Muscle of arm (tissue), 12 donors: ENCODE data around the gene LCE3D. TPM values are rescaled to one million over a fixed set of nuclear protein-coding genes. Genes with fewer than 3 reads are reported as not detected.

Experiments
- polyA plus RNA-seq, 12 donors: library from polyadenylated mRNA; unstranded; fragments of 120-200 nt; gene quantifications; one replicate each; pipeline ENCODE4 v1.2.1, GENCODE V29; 2013; ENCODE audit not compliant: insufficient read length in 12 of 12

The LCE3D gene
- polyA plus RNA-seq, 12 donors = not detected

Other genes starting within 250 kb of the LCE3D start
- gene FLG2, start 220.5 kb downstream of the LCE3D start, polyA plus RNA-seq = under 1 TPM in 8 of 12 donors, not detected in 4; 0.03 to 0.17 (median 0.05) TPM
- gene CRNN, start 166.3 kb downstream of the LCE3D start, polyA plus RNA-seq = not detected
- gene LCE5A, start 69.7 kb downstream of the LCE3D start, polyA plus RNA-seq = not detected
- gene CRCT1, start 66.0 kb downstream of the LCE3D start, polyA plus RNA-seq = under 1 TPM in 1 of 12 donors, not detected in 11; 0.23 TPM
- not detected for gene LCE3E, start 13.7 kb downstream of the LCE3D start, polyA plus RNA-seq
- not detected for gene LCE3C, start 19.7 kb upstream of the LCE3D start, polyA plus RNA-seq
- not detected for gene LCE3B, start 33.3 kb upstream of the LCE3D start, polyA plus RNA-seq
- not detected for gene LCE3A, start 42.6 kb upstream of the LCE3D start, polyA plus RNA-seq
- not detected for gene LCE2D, start 82.9 kb upstream of the LCE3D start, polyA plus RNA-seq
- gene LCE2C, start 94.8 kb upstream of the LCE3D start, polyA plus RNA-seq = not detected
- not detected for gene LCE2B, start 105.6 kb upstream of the LCE3D start, polyA plus RNA-seq
- gene LCE2A, start 117.8 kb upstream of the LCE3D start, polyA plus RNA-seq = not detected
- not detected for gene LCE4A, start 127.6 kb upstream of the LCE3D start, polyA plus RNA-seq
- gene KPRP, start 177.5 kb upstream of the LCE3D start, polyA plus RNA-seq = under 1 TPM in 1 of 12 donors, not detected in 11; 0.07 TPM
- not detected for gene LCE1F, start 194.6 kb upstream of the LCE3D start, polyA plus RNA-seq
- not detected for gene LCE1E, start 205.7 kb upstream of the LCE3D start, polyA plus RNA-seq
- gene LCE1D, start 216.2 kb upstream of the LCE3D start, polyA plus RNA-seq = not detected
- gene LCE1C, start 226.1 kb upstream of the LCE3D start, polyA plus RNA-seq = not detected
- not detected for gene LCE1B, start 231.5 kb upstream of the LCE3D start, polyA plus RNA-seq
- gene LCE1A, start 247.0 kb upstream of the LCE3D start, polyA plus RNA-seq = not detected